ENCODE results near the gene TMEM101.

DNA sequence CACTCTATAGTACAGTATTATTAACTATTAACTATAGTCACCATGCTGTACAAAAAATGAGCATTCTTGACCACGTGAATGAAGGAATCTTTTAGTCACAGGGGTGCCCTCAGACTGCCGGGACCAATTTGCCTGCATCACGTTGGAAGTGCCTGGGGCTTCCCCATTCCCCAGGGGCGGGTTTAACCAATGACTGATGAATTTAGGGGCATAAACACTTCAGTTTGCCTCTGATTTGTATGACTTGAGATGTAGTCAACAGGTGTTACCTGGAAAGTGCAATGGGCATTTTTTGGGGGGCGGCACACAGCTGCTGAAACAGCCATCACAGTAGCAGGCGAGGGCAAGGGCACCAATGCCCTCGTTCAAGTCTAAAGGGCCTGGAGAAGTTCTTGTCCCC lies 52.3 kb downstream of the TMEM101 start:
- TF ChIP-seq SIN3A (IDR thresholded peaks at IDR 0.05; ENCODE audit: borderline replicate concordance, insufficient read depth, low read length) = no peak
- no peak for TF ChIP-seq POLR2AphosphoS5 (IDR thresholded peaks at IDR 0.05; ENCODE audit: low read depth, low read length)
